HG03060 (cell line): Measurements from ENCODE around the gene CACNB4.
"Not testable (repeated sequence)": the region's sequence is repeated elsewhere in the genome, so short reads cannot be mapped to it uniquely, and the experiment has no call there.

Source experiments
- ATAC-seq: cut with Tn5 transposase; IDR thresholded peaks from one replicate; pipeline ENCODE4 v1.9.1; 2021; ENCODE audit warnings: low read depth, moderate number of reproducible peaks; ENCODE audit not compliant: unreplicated experiment

The CACNB4 gene

DNA sequence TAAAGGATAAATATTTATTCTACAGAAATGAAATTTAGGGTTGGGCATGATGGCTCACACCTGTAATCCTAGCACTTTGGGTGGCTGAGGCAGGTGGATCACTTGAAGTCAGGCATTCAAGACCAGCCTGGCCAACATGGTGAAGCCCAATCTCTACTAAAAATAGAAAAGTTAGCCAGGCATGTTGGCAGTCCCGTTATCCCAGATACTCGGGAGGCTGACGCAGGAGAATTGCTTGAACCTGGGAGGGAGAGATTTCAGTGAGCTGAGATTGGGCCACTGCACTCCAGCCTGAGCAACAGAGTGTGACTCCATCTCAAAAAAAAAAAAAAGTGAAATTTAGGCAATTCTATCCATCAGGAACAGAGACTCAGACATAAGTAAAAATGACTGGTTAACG, 8.1 kb downstream of the CACNB4 start:
- not testable (repeated sequence) for ATAC-seq

DNA sequence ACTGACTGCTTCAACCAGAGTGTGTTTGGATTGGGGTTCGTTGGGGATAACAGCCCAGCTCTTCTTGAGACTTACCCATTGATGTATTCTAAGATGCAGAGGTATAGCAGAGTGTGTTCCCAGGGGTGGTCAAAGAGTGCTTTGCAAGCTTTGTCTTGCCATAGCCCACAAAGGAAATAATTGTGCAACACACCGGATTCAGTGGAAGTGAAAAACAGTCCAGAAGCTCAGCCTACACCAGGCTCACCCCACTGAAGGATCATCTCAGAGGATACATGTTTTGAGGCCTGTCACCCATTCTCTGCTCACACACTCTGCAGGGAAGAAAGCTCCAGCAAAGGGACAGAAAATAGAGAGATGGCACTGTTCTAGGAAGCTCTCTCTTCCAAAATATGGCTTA, 9.6 kb downstream of the CACNB4 start:
- no peak for ATAC-seq

DNA sequence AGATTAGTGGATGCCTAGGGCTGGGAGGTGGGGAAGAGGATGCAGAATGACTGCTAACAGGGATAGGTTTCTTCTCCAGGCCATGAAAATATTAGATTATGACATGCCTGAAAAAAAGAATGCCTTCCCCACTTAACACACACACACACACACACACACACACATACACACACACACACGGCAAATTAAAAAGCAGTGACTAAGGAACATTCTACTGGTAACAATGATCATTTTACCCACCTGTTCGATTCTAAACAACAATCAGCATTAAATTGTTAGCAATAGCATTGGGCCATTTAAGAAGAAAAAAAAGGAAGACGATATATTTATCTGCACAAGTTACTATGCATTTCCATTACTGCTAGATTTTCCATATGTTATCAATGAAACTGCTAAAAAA, 10.8 kb downstream of the CACNB4 start:
- no peak for ATAC-seq

DNA sequence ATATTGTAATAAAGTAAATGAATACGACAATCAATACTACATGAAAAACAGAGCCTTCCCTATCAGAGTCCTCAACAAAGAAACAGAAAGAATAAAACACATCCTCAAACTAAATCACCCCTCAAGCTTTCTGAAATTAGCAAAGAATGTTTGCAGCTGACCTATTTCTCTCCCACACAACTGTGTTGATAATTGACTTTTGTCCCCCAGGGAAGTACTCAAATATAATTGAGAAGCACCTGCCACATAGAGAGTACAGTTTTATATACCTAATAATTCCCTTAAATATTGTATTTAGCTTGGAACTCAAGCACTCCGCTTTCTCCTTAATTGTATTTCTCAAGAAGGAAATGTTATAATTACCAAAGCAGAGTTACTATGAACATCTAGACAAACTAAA, 12.6 kb downstream of the CACNB4 start:
- ATAC-seq = no peak

DNA sequence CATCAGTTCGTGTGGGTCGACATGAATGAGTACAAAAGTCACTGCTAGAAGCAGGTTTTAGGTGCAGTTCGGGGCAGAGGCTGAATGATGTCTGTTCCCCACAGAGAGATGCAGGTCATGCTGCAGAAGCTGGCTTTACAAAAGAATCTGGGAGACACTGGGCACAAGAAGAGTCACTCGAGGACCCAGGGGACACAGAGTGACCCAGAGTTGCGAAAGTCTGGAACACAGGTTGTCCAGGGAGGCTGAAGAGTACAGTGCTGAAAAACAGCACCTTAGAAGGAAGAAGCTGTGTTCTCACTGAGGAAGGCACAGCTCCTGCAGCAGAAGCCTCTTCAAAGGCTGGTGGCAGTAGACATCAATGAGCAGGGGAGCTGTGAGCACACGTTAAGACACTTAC, 14.8 kb downstream of the CACNB4 start:
- ATAC-seq = no peak

DNA sequence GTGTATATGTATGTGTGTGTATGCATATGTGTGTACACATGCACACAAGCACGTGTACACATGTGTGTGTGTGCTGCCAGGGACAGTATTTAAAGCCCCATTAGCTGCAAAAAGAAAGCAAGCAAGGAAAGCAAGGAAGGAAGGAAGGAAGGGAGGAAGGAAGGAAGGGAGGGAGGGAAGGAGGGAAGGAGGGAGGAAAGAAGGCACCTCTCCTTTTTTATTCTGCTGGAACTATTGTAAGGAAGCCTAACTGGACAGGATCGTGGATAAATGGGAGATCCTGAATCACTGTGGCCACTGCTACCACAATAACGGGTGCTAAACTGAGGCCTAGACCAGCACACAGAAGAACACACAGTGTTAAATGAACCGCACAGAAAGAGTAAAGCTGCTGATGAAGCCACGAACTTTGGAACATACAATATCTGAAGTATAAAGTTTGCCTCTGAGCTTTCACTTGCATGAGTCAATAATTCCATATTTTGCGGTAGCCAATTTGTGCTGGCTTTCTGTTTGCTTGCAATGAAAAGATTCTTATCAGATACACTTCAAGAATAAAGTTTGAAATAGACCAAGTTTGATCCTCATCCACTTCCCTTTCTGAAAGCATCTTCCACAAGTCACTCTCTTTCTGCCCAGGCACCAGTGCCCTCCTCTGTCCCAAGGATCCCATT, 15.5 kb downstream of the CACNB4 start:
- no peak for ATAC-seq

DNA sequence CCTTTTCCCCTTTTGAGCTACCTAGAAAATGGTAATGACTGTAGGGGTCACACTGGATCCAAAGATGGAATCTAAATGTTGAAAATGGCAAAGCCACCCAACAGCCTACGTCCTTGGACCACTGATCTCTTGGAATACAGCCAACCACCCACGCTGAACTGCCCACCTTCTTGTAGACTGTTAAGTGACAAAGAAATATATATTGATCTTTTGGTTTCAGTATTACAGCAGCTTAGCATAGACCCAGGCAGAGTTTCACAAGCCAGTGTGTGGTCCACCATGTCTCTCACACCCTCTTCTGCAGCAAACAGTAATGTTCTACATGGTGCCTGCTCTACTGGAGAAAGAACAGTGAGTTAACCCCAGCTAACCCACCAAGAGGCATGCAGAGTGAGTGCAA, 20.2 kb downstream of the CACNB4 start:
- ATAC-seq = peak; percentile 81

DNA sequence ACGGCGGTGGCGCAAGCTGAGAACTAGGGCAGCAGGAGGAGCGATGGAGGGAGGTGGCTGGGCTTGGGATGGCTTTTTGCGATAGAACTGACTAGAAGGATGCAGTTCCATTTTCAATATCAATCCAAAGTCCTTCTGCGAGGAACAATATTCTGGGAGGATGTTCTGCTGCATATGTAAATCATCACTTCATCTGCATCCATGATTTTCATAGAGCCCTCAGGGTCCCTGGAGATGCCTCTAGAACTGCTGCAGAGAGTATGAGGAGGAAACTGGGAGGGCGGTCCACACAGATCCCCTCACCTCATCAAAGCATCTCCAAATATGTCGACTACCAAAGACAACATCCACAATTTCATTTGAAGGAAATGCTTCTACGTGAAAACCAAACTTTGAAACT, 20.8 kb downstream of the CACNB4 start:
- ATAC-seq = no peak

DNA sequence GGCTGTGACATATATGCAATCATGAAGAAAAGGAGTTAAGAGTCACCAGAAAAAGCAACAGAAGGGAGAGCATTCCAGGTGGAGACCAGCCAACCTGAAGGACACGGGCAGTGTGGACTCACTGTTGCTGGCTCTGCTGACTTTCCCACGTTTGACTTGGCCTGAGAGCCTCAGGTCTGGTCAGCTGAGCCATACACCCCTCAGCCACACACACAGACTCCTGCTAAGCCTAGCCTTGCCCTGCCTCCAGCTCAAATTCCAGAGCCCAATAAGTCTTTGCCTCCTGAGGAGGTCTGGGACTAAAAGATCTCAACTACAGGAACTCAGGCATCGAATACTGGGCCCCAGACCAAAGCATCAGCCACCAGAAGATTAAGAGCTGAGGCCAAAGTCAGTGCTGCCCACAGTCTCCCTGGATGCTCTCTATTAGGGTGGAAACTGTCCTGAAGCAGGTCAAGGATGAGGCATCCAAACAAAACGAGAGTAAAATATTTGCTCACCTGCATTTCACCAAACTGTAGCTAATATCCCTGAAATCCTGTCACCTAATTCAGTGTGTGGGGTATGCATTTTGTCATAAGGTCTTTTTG, 23.3 kb downstream of the CACNB4 start:
- ATAC-seq = no peak

DNA sequence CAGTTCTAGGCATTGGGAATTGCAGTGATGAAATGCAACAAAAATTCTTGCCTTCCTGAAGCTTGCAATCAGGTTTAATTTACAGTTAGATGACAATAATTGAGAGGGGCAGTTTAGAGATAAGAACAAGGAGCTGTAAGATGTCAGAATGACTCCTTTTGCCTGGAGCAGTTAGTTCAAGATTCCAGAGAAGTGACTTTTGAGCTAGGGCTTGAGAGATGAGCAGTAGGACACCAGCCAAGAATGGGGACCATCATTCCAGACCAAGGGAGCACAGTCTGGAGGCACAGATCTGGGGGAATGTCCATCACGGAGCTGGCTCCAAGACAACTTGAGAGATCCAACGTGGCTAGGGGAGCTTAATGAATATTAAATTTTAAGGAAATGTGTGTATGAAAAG, 26.8 kb downstream of the CACNB4 start:
- ATAC-seq = no peak

DNA sequence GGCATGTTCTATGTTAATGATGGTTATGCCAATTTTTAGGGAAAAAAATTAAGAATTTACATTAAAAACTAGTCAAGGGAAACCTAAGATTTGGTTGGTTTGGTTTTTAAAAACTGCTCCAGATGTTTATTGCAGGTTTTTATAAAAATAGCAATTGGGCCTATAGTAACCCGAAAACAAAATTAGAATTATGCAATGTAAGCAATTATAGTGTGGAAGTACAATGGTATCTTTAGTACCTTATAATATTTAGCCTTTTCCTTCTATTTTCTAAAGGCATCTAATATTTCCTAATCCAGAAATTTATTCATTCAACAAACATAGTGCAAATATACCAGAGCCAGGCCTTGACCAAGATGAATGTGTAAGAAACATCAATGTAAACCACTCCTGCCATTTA, 27.3 kb downstream of the CACNB4 start:
- ATAC-seq = no peak

DNA sequence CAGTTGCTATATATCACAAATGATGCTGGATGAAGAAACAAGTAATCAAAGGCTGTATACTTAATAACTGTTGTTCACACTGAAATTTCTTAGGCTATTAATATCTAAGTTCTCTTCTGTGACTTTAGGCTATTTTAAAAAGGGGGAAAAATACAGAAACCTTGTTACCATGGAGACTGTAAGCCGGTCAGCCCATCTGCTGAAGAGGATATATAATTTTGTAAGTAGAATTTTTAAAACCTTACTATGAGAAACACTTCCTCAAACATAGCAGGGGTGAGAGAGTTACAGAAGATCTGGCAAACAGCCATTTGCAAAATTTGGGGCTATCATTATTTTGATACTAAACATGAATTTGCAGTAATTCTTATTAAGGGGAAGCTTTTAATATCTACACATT, 27.8 kb downstream of the CACNB4 start:
- ATAC-seq = no peak

DNA sequence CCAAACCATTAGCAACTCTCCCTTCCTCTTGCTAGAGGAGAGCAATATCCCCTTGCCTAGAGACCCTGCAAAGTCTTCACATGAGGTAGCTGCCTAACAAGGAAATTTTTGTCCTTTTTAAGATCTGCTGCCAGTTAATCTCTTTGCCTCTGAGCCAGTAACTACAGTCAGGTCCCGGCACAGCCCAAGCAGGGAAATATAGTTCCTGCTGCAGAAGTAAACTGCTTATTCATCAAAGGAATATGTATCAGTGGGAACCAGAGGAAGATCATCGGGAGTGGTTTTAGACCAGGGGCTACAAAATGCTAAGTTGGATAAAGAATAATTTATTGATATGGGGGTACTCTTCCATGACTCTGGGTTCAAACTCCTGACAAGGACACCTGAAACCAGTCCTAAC, 30.6 kb downstream of the CACNB4 start:
- ATAC-seq = no peak

DNA sequence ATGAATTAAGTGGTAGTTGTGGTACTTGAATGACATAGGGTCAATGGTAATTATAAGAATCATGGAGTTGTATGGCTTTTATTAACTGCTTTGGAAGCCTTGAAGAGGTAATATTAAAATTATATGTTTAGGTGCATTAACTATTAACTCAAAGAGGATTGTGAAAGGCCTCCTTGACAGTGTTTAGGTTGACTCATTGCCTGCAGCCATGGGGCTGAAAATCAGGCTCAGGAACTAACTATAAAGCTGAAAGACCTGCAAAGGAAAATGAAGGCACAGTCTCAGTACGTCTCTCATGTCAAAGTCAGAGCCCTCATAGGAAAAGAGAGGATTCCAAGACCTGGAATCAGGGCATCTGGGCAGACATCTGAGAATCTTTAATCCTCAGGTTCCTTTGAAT, 31.0 kb downstream of the CACNB4 start:
- no peak for ATAC-seq

DNA sequence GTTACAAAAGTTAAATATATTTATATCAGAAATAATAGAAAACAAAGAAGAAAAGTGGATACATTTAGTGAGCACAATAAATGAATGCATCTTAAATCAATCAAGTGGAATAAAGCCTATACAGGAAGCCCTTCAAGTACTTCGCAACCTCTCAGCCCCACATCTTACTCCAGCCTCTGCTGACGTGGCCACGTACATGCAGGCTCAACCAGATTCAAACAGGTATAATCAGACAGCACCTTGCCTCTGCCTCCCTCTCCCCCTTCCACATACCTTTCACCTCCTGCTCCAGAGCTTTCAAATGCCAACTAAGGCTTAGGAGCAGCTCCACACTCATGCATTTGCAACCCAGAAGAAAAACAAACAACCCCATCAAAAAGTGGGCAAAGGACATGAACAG, 32.9 kb downstream of the CACNB4 start:
- ATAC-seq = no peak

DNA sequence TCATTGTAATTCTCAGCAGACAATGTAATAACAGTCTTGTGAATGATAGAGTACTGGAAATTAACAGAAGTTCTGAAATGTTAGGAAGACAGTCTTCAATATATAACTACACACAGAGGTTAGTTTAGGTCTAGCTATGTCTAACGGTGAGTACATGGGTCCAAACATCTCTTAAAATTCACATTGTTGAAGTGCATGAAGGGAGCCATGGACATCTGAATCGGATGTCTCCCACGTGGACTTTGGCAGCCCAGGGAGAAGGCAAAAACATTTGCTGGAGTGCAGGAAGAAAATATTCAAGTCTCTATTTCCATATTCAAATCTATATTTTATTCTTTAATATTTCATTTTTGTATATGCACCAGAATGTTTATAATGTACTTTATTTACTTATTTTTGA, 34.8 kb downstream of the CACNB4 start:
- no peak for ATAC-seq

DNA sequence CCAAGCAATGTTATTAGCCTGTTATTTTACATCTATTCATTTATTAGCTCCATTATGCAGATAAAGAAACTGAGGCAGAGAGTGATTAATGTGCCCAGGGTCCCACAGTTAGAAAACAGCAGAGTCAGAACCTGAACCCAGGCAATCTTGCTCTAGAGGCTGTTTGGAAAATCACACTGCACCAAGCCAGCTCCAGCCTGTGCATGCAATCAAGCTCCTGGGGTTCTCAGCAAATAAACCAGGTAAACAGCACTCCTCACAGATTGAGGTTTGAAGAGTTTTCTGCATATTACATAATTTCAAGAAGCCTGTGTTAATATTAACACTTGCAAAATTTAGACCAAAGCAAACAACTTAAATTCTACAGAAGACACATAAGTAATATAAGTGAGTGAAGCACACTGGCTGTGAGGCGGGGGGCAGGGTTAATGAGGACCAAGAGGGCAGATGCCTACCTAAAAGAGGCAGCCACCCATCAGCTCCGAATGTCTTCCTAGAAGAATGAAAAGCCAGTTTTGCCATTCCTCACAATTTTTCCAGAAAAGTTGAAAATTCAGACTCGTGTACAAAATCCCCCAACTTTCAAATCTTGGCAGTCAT, 35.4 kb downstream of the CACNB4 start:
- no peak for ATAC-seq

DNA sequence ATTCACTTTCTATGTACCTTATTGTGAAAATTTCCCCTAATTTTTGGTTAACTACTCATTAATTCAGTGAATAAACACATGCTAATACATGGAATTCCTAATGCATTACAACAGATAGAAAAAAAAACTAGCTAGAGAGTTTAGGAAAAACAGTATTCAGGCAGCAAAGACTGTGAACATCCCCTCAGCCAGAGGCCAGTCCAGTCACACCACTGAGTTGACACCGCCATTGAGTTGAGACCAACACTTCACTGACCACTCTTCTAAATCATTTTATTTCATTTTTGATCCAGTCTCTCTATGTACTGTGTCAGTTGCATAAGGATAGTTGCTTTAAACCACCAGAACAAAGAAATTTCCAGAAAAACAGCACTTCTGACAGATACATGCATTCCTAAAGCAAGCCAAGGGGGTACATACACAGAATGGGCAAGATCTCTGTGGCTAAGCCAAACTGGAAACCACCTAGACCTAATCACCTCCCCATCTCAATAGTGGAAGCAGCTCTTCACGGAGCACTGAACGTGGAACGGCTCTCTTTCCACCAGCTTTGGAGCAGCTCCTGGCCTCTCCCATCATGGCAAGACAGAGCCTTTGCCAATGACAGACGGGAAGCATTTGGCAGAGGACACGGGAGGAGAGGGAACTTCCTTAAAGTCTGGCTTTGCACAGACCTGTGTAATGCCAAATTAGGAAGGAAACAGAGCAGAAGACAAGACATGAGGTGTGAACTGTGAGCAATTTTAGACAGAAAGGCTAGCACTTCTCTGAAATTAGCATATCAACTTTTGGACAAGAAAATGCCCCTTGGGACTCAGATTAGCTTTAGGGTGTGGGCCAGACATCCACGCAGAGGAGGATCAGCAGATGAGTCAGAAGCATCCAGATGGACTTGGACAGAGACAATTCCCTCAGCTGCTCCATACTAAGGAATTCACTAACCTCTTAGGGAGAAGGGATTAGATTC, 36.4 kb downstream of the CACNB4 start:
- no peak for ATAC-seq

DNA sequence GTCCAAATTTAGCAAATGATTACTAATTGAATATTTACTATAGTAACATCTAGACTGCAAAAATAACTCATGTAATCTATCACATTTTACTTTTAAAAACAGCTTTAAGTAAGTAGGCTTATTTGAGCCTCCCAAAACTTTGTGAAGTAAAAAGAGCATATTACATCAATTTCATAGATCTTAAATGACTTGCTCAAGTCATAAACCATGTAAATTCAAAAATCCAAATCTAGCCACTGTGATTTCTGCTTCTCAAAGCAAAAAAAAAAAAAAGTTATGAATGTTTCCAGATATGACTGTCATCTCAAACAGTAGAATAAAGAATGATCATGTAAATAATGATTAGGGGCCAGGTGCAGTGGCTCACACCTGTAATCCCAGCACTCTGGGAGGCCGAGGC, 37.5 kb downstream of the CACNB4 start:
- no peak for ATAC-seq

DNA sequence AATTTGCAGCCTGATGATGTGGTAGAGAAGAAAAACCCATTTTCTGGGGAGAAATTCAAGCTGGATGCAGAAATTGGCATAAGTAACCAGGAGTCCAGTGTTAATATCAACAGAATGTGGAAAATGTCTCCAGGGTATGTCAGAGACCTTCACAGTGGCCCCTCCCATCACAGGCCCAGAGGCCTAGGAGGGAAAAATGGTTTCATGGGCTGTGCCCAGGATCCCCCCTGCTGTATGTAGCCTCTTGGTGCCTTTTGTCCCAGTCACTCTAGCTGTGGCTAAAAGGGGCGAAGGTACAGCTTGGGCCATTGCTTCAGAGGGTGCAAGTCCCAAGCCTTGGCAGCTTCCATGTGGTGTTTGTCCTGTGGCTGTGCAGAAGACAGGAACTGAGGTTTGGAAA, 40.2 kb downstream of the CACNB4 start:
- no peak for ATAC-seq

DNA sequence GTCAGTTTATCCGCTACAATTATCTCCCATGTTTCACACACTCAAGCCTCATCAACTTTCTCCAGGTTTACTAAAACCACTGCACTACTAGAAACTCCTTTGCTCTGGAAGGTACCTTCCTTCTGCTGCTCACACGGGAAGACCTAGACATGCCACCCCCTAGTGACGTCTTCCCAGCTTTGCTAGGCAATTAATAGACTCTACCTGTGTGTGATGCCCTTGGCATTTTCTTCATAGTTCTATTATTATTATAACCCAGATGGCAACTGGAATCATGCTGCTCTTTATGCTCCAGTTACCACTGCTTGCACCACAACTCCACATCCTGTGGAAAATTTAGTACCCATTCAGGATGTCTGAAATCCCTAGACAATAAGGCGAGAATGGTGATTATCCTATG, 42.4 kb downstream of the CACNB4 start:
- ATAC-seq = no peak
